T-helper 2 cell treated with Interferon-gamma antibody and Interleukin-4, amounts not matched to agents 5 μg/mL and 100 μg/mL, for 36 hours (primary cell): ENCODE measurements around the gene RAD51B.

ENCODE experiments used
- DNase-seq: peaks from one replicate; pipeline ENCODE4 v3.0.0; 2021; ENCODE audit warnings: low spot score
- H3K27ac Mint-ChIP-seq: one replicate; pipeline ENCODE4 v1.8.0; 2021; ENCODE audit warnings: mild to moderate bottlenecking, mixed read lengths
- H3K27me3 Mint-ChIP-seq: one replicate; pipeline ENCODE4 v1.8.0; 2021; ENCODE audit warnings: low read depth, mixed read lengths
- H3K36me3 Mint-ChIP-seq: one replicate; pipeline ENCODE4 v1.8.0; 2021; ENCODE audit warnings: low read depth, mixed read lengths
- H3K4me1 Mint-ChIP-seq: one replicate; pipeline ENCODE4 v1.8.0; 2021; ENCODE audit warnings: low read depth, mixed read lengths
- H3K4me3 Mint-ChIP-seq: one replicate; pipeline ENCODE4 v1.8.0; 2022; ENCODE audit warnings: mild to moderate bottlenecking, moderate library complexity, mixed read lengths
- H3K9me3 Mint-ChIP-seq: one replicate; pipeline ENCODE4 v1.8.0; 2021; ENCODE audit warnings: mixed read lengths

Gene RAD51B

GRCh38 chr14:68442828-68443629, 623.5 kb downstream of the RAD51B start:
- Mint-ChIP-seq H3K9me3 (no peaks in the 10 kb centered on the region), H3K36me3 (no peaks in the 10 kb centered on the region), H3K27ac (no peak overlapping the region), H3K4me1 (no peaks in the 10 kb centered on the region), H3K27me3 (no peaks in the 10 kb centered on the region), H3K4me3 (no peak overlapping the region)
- no peak for DNase-seq

GRCh38 chr14:68444449-68445168, 625.0 kb downstream of the RAD51B start:
- H3K27me3 Mint-ChIP-seq = no peaks in the 10 kb centered on the region
- no peak overlapping the region for H3K4me3 Mint-ChIP-seq
- no peaks in the 10 kb centered on the region for H3K9me3 Mint-ChIP-seq
- no peak for DNase-seq
- H3K36me3 Mint-ChIP-seq = no peaks in the 10 kb centered on the region
- no peaks in the 10 kb centered on the region for H3K4me1 Mint-ChIP-seq
- no peak overlapping the region for H3K27ac Mint-ChIP-seq

DNA sequence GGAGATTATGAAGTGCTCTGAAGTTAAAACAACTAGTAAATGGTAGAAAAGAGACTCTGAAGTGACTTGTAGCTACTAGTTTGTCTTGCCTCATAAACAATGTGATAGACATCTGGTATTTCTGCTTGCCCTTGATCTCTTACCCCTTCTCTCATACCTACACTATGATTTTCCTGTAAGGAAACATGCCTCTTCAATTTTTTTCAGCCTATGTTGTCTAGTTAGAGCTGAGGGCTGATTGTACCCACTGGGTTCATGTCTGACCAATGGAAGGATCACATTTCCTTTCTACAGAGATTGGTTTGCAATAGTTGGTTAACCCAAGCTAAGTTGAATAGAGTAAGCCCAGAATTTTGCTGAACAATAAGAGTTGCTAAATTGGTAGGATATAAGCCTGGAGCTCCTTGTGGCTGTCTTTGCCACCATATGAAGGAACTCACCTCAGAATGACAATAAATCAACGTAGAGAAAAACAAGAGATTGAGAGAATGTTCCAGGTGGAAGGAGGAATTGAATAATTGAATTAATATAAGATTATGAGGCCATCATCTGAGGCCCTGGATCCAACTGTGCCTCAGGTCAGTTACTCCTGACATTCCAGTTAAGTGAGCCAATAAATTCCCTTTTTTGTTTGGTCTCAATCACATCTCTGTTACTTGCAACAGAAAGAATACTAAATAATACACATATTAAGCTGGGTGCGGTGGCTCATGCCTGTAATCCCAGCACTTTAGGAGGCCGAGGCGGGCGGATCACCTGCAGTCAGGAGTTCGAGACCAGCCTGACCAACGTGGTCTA, 626.9 kb downstream of the RAD51B start:
- Mint-ChIP-seq H3K4me1 (no peaks in the 10 kb centered on the region), H3K9me3 (no peaks in the 10 kb centered on the region), H3K36me3 (no peaks in the 10 kb centered on the region), H3K27me3 (no peaks in the 10 kb centered on the region), H3K4me3 (no peak overlapping the region), H3K27ac (no peak overlapping the region)
- no peak for DNase-seq

DNA sequence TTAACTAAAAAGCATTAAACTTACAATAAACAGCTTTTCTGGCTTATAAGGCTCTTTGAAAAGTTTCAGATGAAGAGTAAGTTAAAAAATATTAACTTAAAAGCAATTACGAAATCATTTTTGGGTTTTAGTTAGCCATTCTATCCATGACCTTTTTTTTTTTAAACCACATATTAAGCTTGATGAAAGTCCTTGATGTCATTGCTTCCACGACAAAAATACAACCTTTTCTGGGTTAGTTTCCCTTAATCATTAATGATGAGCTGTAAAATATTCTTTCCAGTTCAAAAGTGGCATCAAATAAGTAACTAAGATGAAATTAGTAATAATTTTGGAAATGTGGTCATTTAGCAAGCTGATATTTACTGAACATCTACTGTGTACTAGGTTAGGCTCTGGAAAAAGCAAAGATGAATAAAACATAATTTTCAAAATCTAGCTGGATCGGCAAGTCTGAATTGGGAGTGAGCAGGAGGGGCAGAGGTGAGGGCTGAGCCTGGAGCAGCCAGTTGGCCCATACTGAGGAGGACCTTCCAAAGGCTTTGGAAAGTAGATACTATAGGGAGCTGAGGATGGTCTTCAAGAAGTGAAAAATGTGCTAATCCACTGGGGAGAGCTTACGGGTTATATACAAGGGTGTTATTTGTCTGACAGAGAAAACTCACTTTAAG, 628.1 kb downstream of the RAD51B start:
- no peaks in the 10 kb centered on the region for H3K27me3 Mint-ChIP-seq
- no peak for DNase-seq
- H3K27ac Mint-ChIP-seq = no peak overlapping the region
- no peaks in the 10 kb centered on the region for H3K36me3 Mint-ChIP-seq
- H3K4me1 Mint-ChIP-seq = no peaks in the 10 kb centered on the region
- no peak overlapping the region for H3K4me3 Mint-ChIP-seq
- H3K9me3 Mint-ChIP-seq = no peaks in the 10 kb centered on the region

DNA sequence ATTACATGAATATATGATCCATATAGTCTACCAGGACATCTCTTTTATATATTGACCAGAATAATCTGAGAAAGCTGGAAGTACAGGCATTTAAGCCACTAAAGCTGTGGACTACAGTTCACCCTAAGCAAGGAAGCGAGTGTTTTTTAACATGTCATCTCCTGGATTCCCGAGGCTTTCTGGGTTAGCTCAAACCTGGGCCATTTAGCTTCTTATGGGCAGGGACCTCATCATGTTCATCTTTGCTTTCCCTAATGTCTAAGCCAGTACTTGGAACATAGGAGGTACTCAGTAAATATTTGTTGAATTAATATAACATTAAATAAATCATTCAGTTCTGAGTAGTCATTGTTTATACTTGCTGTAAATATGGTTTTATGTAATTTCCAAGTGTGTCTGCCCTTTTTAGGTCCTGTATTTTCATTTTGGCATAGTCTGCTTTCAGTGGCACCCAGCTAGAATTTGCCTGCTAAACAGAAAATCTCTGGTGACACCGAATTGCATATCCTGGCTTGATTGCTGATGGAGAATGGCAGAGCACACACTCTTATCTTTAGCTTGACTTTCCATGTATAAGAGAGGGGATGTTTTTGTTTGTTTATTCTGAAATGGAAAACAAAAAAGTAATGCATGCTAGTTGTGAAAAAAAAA, 628.8 kb downstream of the RAD51B start:
- no peaks in the 10 kb centered on the region for H3K27me3 Mint-ChIP-seq
- no peaks in the 10 kb centered on the region for H3K4me1 Mint-ChIP-seq
- no peaks in the 10 kb centered on the region for H3K9me3 Mint-ChIP-seq
- H3K27ac Mint-ChIP-seq = no peak overlapping the region
- no peaks in the 10 kb centered on the region for H3K36me3 Mint-ChIP-seq
- no peak for DNase-seq
- H3K4me3 Mint-ChIP-seq = no peak overlapping the region

GRCh38 chr14:68449561-68450181, 630.1 kb downstream of the RAD51B start:
- Mint-ChIP-seq H3K27ac (no peak overlapping the region), H3K4me1 (peaks cover 5% of the 10 kb centered on the region), H3K9me3 (no peaks in the 10 kb centered on the region), H3K27me3 (no peaks in the 10 kb centered on the region), H3K36me3 (peaks cover 2% of the 10 kb centered on the region), H3K4me3 (no peak overlapping the region)
- DNase-seq = no peak

- Mint-ChIP-seq H3K36me3 (peaks cover 3% of the 10 kb centered on the region), H3K27me3 (no peaks in the 10 kb centered on the region), H3K4me1 (peaks cover 5% of the 10 kb centered on the region), H3K9me3 (no peaks in the 10 kb centered on the region), H3K27ac (no peak overlapping the region), H3K4me3 (no peak overlapping the region)
- DNase-seq = no peak
These were observed 631.0 kb downstream of the RAD51B start for GRCh38 chr14:68450391-68451120.

DNA sequence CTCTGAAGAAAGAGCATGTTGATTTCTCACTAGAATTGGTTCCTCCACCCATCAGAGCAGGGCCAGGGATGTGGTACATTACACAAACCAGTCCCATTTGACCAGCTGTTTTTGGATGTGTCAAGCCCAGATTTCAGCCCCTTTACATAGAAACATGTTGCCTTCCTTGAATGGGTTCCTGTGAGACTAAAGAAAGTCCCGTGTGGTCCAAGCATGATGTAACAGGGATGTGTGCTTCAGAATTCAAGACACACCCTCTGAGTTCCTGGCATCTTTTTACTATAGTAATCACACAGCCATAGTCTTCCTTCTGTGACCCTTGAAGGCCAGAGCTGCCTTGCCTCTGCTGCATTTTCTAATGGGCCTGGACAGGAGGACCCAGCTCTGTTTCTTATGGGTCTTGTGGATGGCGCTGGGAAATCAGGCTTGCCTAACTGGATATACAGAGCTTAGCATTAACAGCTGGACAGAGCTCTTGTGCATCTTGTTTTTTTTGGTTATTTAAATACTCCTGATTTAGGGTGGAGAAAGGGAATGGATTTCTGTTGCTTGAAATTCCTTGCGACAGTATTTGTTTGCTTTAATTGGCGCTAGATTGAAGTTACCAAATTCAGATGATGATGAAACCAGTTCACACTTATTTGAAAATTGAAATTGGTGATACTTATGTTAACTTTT, 632.3 kb downstream of the RAD51B start:
- Mint-ChIP-seq H3K27ac (no peak overlapping the region), H3K36me3 (peaks cover 3% of the 10 kb centered on the region), H3K4me1 (peaks cover 5% of the 10 kb centered on the region), H3K9me3 (no peaks in the 10 kb centered on the region), H3K27me3 (no peaks in the 10 kb centered on the region), H3K4me3 (no peak overlapping the region)
- no peak for DNase-seq

DNA sequence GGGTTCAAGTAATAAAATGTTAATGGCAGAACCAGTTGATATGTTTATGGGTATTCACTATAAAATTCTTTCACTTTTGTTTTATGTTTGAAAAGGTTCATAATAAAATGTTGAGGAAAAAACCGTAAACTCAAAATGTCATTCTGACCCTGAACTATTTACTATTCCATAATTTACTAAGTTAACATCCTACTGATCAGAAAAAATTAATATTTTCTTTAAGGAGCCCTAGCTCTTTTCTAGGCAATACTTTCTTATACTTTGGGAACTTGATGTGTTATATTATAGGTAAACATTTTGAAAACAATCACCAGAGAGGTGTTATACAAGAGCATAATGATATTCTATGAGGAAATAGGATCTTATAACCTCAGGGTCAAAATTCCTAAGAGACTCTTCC, 638.7 kb downstream of the RAD51B start:
- no peak for DNase-seq
- no peaks in the 10 kb centered on the region for H3K27me3 Mint-ChIP-seq
- no peaks in the 10 kb centered on the region for H3K9me3 Mint-ChIP-seq
- H3K36me3 Mint-ChIP-seq = peaks cover 3% of the 10 kb centered on the region
- no peak overlapping the region for H3K27ac Mint-ChIP-seq
- H3K4me3 Mint-ChIP-seq = no peak overlapping the region
- peaks cover 5% of the 10 kb centered on the region for H3K4me1 Mint-ChIP-seq

DNA sequence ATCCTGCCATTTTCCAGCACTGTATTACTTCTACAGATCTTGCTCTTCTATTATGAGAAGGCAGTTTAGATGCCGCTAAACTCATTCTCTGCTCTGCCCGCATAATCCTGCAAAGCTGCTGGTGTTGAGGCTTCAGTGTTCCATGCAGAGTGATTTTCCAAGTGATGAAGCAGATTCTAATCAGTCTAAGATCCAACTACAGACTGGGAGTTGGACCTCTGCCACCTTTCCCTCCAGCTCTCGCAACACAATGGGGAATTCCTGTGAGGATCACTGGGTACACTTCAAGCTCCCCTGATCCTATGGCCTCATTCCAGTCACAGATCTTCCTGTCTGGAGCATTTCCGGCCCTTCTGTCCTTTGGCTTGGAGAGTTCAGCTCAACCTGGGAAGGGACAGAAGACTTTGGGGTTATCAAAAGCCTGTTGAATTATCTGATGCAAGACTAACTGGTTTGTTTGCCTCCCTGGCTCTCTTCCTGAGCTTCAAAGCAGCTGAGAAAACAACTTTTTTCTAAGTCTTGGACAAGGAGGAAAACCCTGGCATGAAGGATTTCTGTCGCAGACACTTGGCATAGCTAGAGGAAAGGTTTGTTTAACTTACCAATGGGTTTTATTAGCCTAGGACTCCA, 639.4 kb downstream of the RAD51B start:
- no peaks in the 10 kb centered on the region for H3K27me3 Mint-ChIP-seq
- no peaks in the 10 kb centered on the region for H3K9me3 Mint-ChIP-seq
- H3K36me3 Mint-ChIP-seq = peaks cover 3% of the 10 kb centered on the region
- H3K4me1 Mint-ChIP-seq = peaks cover 2% of the 10 kb centered on the region
- H3K27ac Mint-ChIP-seq = no peak overlapping the region
- DNase-seq = no peak
- no peak overlapping the region for H3K4me3 Mint-ChIP-seq

DNA sequence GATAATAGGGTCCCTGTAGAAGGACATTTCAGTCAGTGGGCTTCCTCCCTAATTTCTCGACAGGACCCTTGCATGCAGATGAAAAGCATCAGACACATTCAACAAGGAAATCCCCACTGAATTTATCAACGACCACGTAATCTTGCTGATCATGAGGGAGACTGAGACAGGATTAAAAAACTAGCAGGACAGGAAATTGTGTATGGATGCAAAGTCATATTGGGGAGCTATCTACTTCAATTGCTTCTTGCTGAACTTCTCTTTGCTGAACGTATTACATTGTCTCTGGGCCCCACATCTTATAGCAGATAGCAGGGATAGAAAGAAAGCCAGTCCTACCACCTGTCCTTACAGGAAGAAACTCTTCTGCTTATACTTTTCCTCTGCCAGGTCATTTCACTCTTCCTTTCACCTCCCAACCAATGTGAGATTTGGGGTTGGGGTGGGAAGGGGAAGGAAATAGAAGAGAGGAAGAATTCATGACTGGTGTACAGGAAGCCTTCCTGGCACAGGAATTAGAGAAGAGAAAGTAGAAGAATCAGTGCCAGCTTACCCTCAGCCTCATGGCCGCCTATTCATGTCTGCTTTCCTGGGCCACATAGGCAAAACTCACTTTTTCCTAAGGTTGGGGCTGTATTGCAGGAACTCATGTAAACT, 640.0 kb downstream of the RAD51B start:
- H3K36me3 Mint-ChIP-seq = peaks cover 2% of the 10 kb centered on the region
- H3K4me3 Mint-ChIP-seq = no peak overlapping the region
- no peak overlapping the region for H3K27ac Mint-ChIP-seq
- DNase-seq = no peak
- no peaks in the 10 kb centered on the region for H3K4me1 Mint-ChIP-seq
- no peaks in the 10 kb centered on the region for H3K27me3 Mint-ChIP-seq
- no peaks in the 10 kb centered on the region for H3K9me3 Mint-ChIP-seq
